ENCODE results near the gene ARHGEF7. TPM values are rescaled to one million over a fixed set of nuclear protein-coding genes. Genes with fewer than 3 reads are reported as not detected.
"Not testable (repeated sequence)": the region's sequence is repeated elsewhere in the genome, so short reads cannot be mapped to it uniquely, and the experiment has no call there.

Gene ARHGEF7
- total RNA-seq, 2 donors from 2014 or later, result 117 to 152 TPM

- ATAC-seq (ENCODE audit: insufficient number of reproducible peaks, low FRiP score, low read depth) (no peak), DNase-seq (ENCODE audit: low spot score) (no peak)
- Histone ChIP-seq H3K27me3 (replicated peaks; ENCODE audit: insufficient read depth) (no peaks in the 10 kb centered on the region), H3K9me3 (no peaks in the 10 kb centered on the region), H3K27ac (no peak overlapping the region), H3K4me1 (ENCODE audit: control insufficient read depth in 1 of 2, low read depth in 2 of 2) (peaks cover 8 to 29% of the 10 kb centered on the region in 2 donors), H3K4me3 (no peak overlapping the region), H3K36me3 (peaks cover 19% of the 10 kb centered on the region)
- no peak for TF ChIP-seq CTCF (IDR thresholded peaks at IDR 0.05)
Observed at GRCh38 chr13:111256458-111256857, 141.3 kb downstream of the ARHGEF7 start.

- ATAC-seq (ENCODE audit: insufficient number of reproducible peaks, low FRiP score, low read depth), result no peak
- no peak for TF ChIP-seq CTCF (IDR thresholded peaks at IDR 0.05)
Observed at GRCh38 chr13:111256946-111257345, 141.8 kb downstream of the ARHGEF7 start.

GRCh38 chr13:111257899-111258298, 142.8 kb downstream of the ARHGEF7 start:
- H3K9me3 ChIP-seq; H3K4me3 ChIP-seq; ATAC-seq (ENCODE audit: insufficient number of reproducible peaks, low FRiP score, low read depth); DNase-seq (ENCODE audit: low spot score); H3K27ac ChIP-seq; H3K27me3 ChIP-seq (replicated peaks; ENCODE audit: insufficient read depth): not testable (repeated sequence)
- Histone ChIP-seq H3K4me1 (ENCODE audit: control insufficient read depth in 1 of 2, low read depth in 2 of 2) (peaks cover 5 to 14% of the 10 kb centered on the region in 2 donors), H3K36me3 (peaks cover 19% of the 10 kb centered on the region)

More at GRCh38 chr13:111256946-111257345, 141.8 kb downstream of the ARHGEF7 start:
- Histone ChIP-seq H3K27me3 (replicated peaks; ENCODE audit: insufficient read depth) (no peaks in the 10 kb centered on the region), H3K9me3 (no peaks in the 10 kb centered on the region), H3K4me3 (no peak overlapping the region), H3K27ac (no peak overlapping the region), H3K4me1 (ENCODE audit: control insufficient read depth in 1 of 2, low read depth in 2 of 2) (peaks cover 8 to 24% of the 10 kb centered on the region in 2 donors), H3K36me3 (peaks cover 19% of the 10 kb centered on the region)
- DNase-seq (ENCODE audit: low spot score), result no peak

GRCh38 chr13:111258637-111259036, 143.5 kb downstream of the ARHGEF7 start:
- peaks cover 3 to 7% of the 10 kb centered on the region in 2 donors for H3K4me1 ChIP-seq (ENCODE audit: control insufficient read depth in 1 of 2, low read depth in 2 of 2)
- H3K27me3 ChIP-seq (replicated peaks; ENCODE audit: insufficient read depth), result no peaks in the 10 kb centered on the region
- H3K9me3 ChIP-seq, result no peaks in the 10 kb centered on the region
- H3K36me3 ChIP-seq, result peaks cover 19% of the 10 kb centered on the region
- H3K27ac ChIP-seq, result no peak overlapping the region
- no peak overlapping the region for H3K4me3 ChIP-seq
- TF ChIP-seq CTCF (IDR thresholded peaks at IDR 0.05), result no peak
- ATAC-seq (ENCODE audit: insufficient number of reproducible peaks, low FRiP score, low read depth), result no peak
- DNase-seq (ENCODE audit: low spot score), result no peak

GRCh38 chr13:111259058-111259457, 143.9 kb downstream of the ARHGEF7 start:
- Histone ChIP-seq H3K9me3 (no peaks in the 10 kb centered on the region), H3K4me3 (no peak overlapping the region), H3K4me1 (ENCODE audit: control insufficient read depth in 1 of 2, low read depth in 2 of 2) (peaks cover 0 to 3% of the 10 kb centered on the region in 2 donors), H3K27me3 (replicated peaks; ENCODE audit: insufficient read depth) (no peaks in the 10 kb centered on the region), H3K27ac (no peak overlapping the region), H3K36me3 (peaks cover 19% of the 10 kb centered on the region)
- ATAC-seq (ENCODE audit: insufficient number of reproducible peaks, low FRiP score, low read depth), result no peak
- no peak for TF ChIP-seq CTCF (IDR thresholded peaks at IDR 0.05)
- DNase-seq (ENCODE audit: low spot score), result no peak

- no peak for ATAC-seq (ENCODE audit: insufficient number of reproducible peaks, low FRiP score, low read depth)
Observed at GRCh38 chr13:111261326-111261725, 146.2 kb downstream of the ARHGEF7 start.

More at GRCh38 chr13:111261326-111261725, 146.2 kb downstream of the ARHGEF7 start:
- DNase-seq (ENCODE audit: low spot score), result no peak
- Histone ChIP-seq H3K27me3 (replicated peaks; ENCODE audit: insufficient read depth) (no peaks in the 10 kb centered on the region), H3K36me3 (peaks cover 24% of the 10 kb centered on the region), H3K27ac (no peak overlapping the region), H3K4me3 (no peak overlapping the region), H3K9me3 (no peaks in the 10 kb centered on the region), H3K4me1 (ENCODE audit: control insufficient read depth in 1 of 2, low read depth in 2 of 2) (peaks cover 0 to 6% of the 10 kb centered on the region in 2 donors)
- TF ChIP-seq CTCF (IDR thresholded peaks at IDR 0.05), result no peak

All from thoracic aorta (tissue), 2 donors.